ENCODE measurements around the gene PPT1.

DNA sequence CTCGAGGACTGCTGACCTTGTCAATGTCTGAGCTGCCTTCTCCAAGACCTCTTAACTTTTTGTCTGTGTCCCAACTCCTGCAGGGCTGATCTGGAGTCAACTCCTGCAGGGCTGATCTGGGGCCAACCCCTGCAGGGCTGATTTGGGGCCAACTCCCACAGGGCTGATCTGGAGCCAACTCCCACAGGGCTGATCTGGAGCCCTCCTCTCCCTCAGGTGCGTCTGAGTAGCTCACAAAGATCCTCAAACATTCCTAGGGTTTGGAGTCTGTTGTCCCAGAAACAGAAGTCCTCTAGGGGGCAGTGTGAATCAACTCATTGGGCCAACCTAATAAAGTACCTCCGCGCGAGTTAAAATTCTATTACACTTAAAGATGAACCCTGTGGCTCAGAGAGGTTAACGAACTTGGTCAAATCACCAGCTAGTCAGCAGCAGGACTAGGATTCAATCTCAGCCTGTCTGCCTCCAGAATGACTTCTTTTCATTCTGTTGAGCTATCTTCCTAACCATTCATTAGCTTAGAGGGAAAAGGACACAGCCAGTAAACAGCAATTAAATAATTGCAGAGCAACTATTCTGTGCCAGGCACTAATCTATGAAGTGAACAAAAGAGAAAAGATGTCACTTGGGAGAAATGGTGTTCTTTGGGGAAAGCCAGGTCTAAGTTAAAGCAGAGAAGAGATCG lies 47.0 kb upstream of the PPT1 start:
- TF ChIP-seq CTCF (IDR thresholded peaks at IDR 0.05; ENCODE audit: low read depth, low read length) (peak; percentile 88), MAX (IDR thresholded peaks at IDR 0.05; ENCODE audit: low read depth, low read length) (no peak), POLR2A (IDR thresholded peaks at IDR 0.05; ENCODE audit: extremely low read depth, insufficient read length) (no peak)

Measured in NB4 (cell line).